GM21723 (cell line): ENCODE data around the gene RBBP8NL.

Experiments
- ATAC-seq: cut with Tn5 transposase; IDR thresholded peaks from one replicate; pipeline ENCODE4 v1.9.1; 2021; ENCODE audit warnings: mild to moderate bottlenecking, moderate library complexity; ENCODE audit not compliant: unreplicated experiment

The RBBP8NL gene

GRCh38 chr20:62393830-62394229 lies 33.5 kb downstream of the RBBP8NL start:
- ATAC-seq, result no peak

- ATAC-seq, result no peak
These were observed 34.0 kb downstream of the RBBP8NL start for GRCh38 chr20:62393335-62393665.

GRCh38 chr20:62392621-62393334 lies 34.6 kb downstream of the RBBP8NL start:
- ATAC-seq, result no peak

- no peak for ATAC-seq
These were observed 35.3 kb downstream of the RBBP8NL start for GRCh38 chr20:62392077-62392418.

GRCh38 chr20:62391165-62392076 lies 35.9 kb downstream of the RBBP8NL start:
- no peak for ATAC-seq

- ATAC-seq, result no peak
These were observed 36.8 kb downstream of the RBBP8NL start for GRCh38 chr20:62390317-62391164.

GRCh38 chr20:62389601-62390087 lies 37.7 kb downstream of the RBBP8NL start:
- no peak for ATAC-seq

- ATAC-seq, result no peak
These were observed 38.3 kb downstream of the RBBP8NL start for GRCh38 chr20:62388839-62389600.

- ATAC-seq, result no peak
These were observed 39.3 kb downstream of the RBBP8NL start for GRCh38 chr20:62387933-62388635.

- no peak for ATAC-seq
These were observed 40.0 kb downstream of the RBBP8NL start for GRCh38 chr20:62387219-62387913.

- peak; percentile 86 for ATAC-seq
These were observed 40.7 kb downstream of the RBBP8NL start, which contains the start of gene RPS21 for GRCh38 chr20:62386383-62387218. Gene RPS21, plus strand, starts transcription at chr20:62387103. Its CDS starts 236 bp downstream, at chr20:62387339.

GRCh38 chr20:62382306-62383198 lies 44.8 kb downstream of the RBBP8NL start:
- peak; percentile 46 for ATAC-seq

- no peak for ATAC-seq
These were observed 45.5 kb downstream of the RBBP8NL start for GRCh38 chr20:62381842-62382241.

- ATAC-seq, result no peak
These were observed 46.0 kb downstream of the RBBP8NL start for GRCh38 chr20:62381202-62381797.

GRCh38 chr20:62378215-62378614 lies 49.1 kb downstream of the RBBP8NL start:
- no peak for ATAC-seq

GRCh38 chr20:62377615-62378178 lies 49.6 kb downstream of the RBBP8NL start:
- ATAC-seq, result no peak
